Endothelial cell of umbilical vein (primary cell): Measurements from ENCODE around the gene HUWE1. TPM values are rescaled to one million over a fixed set of nuclear protein-coding genes. Genes with fewer than 3 reads are reported as not detected.

Experiments used
- BruUV-seq: library from RNA; stranded (reverse); fragments of 400-500 nt; replicated peaks from 2 replicates; lab custom pipeline; 2021; lab: Mats Ljungman, UMichigan
- CTCF ChIA-PET: fragments of 300-600, 350-600 bp; sonication (Branson Sonifier 250); formaldehyde crosslinking; loops from one replicate; lab custom pipeline; 2021; ENCODE audit warnings: antibody characterized with exemption, inconsistent platforms; lab: Charles Lee
- POLR2A ChIA-PET: fragments of 300-600, 350-600 bp; sonication (Branson Sonifier 250); formaldehyde crosslinking; loops from one replicate; lab custom pipeline; 2021; ENCODE audit warnings: antibody characterized with exemption, inconsistent platforms; lab: Charles Lee
- DNase-seq: peaks from one replicate; pipeline ENCODE4 v3.0.0-alpha.2; 2011; ENCODE audit warnings: low read depth, low spot score
- FAIRE-seq: peaks from 2 replicates; lab custom pipeline; 2011; peaks lifted over from hg19 to GRCh38; lab: Jason Lieb, UNC
- H2AFZ ChIP-seq: 2 replicates; pipeline ENCODE4 v1.6.0; 2012; ENCODE audit warnings: low read depth, low read length, control low read depth, inconsistent platforms
- H3K27ac ChIP-seq: 2 replicates; pipeline ENCODE4 v1.5.1; 2011; ENCODE audit warnings: low read depth, mild to moderate bottlenecking, control low read depth, low read length, moderate library complexity; ENCODE audit not compliant: insufficient read depth
- H3K27me3 ChIP-seq, 2 experiments: 2 replicates each; pipeline versions ENCODE4 v1.6.0 to v1.6.1; 2011; ENCODE audit warnings: low read length in 2 of 2, mixed read lengths in 1 of 2; ENCODE audit not compliant: control insufficient read depth in 2 of 2, insufficient read depth in 2 of 2
- H3K36me3 ChIP-seq, 2 experiments: 2 replicates in 1 of 2; 3 replicates in 1 of 2; pipeline ENCODE4 v1.5.1; 2011; ENCODE audit warnings: low read length in 2 of 2, mild to moderate bottlenecking in 1 of 2, moderate library complexity in 1 of 2; ENCODE audit not compliant: control insufficient read depth in 2 of 2, insufficient read depth in 2 of 2; ENCODE audit errors: extremely low read depth in 1 of 2
- H3K4me1 ChIP-seq: 3 replicates; pipeline ENCODE4 v1.5.1; 2011; ENCODE audit warnings: mild to moderate bottlenecking, low read length; ENCODE audit not compliant: control insufficient read depth, insufficient read depth; ENCODE audit errors: extremely low read depth
- H3K4me2 ChIP-seq: 2 replicates; pipeline ENCODE4 v1.6.1; 2011; ENCODE audit warnings: low read length, control low read depth, mixed read lengths; ENCODE audit not compliant: insufficient read depth
- H3K4me3 ChIP-seq, 3 experiments: fragments of 200-600 bp in 1 of 3; sonication (generic), shearing (Covaris generic) in 1 of 3; replicated peaks in 1 of 3; 2 replicates each; pipeline ENCODE4 v1.5.1; 2011 to 2016; ENCODE audit warnings: control low read depth in 3 of 3, low read length in 3 of 3, mild to moderate bottlenecking in 2 of 3, inconsistent platforms in 1 of 3, low read depth in 1 of 3, moderate library complexity in 1 of 3; ENCODE audit not compliant: insufficient read depth in 1 of 3
- H3K79me2 ChIP-seq: 2 replicates; pipeline ENCODE4 v1.6.0; 2012; ENCODE audit warnings: low read length, inconsistent platforms; ENCODE audit not compliant: control insufficient read depth, insufficient read depth
- H3K9ac ChIP-seq: replicated peaks from 2 replicates; pipeline ENCODE3; 2011; ENCODE audit warnings: low read length, control low read depth; ENCODE audit not compliant: insufficient read depth; ENCODE audit errors: extremely low read depth
- H3K9me1 ChIP-seq: replicated peaks from 3 replicates; pipeline ENCODE4 v1.6.0; 2011; ENCODE audit warnings: mild to moderate bottlenecking, low read length; ENCODE audit not compliant: control insufficient read depth, insufficient read depth; ENCODE audit errors: extremely low read depth
- H3K9me3 ChIP-seq: replicated peaks from 2 replicates; pipeline ENCODE4 v1.5.1; 2012; ENCODE audit warnings: low read length, inconsistent platforms; ENCODE audit not compliant: control insufficient read depth, insufficient read depth
- H4K20me1 ChIP-seq: replicated peaks from 2 replicates; pipeline ENCODE3; 2011; ENCODE audit warnings: mild to moderate bottlenecking, low read length; ENCODE audit not compliant: control insufficient read depth, insufficient read depth; ENCODE audit errors: extremely low read depth
- EZH2 ChIP-seq: IDR thresholded peaks from 2 replicates; pipeline ENCODE4 v1.6.1; 2012; ENCODE audit warnings: borderline replicate concordance, low read depth, mild to moderate bottlenecking, moderate library complexity, low read length, inconsistent platforms; ENCODE audit not compliant: severe bottlenecking
- FOS ChIP-seq: IDR thresholded peaks from 2 replicates; pipeline ENCODE4 v1.6.1; 2011; ENCODE audit warnings: mild to moderate bottlenecking, low read length, moderate library complexity, borderline replicate concordance; ENCODE audit not compliant: insufficient read depth
- GATA2 ChIP-seq: IDR thresholded peaks from 2 replicates; pipeline ENCODE4 v1.7.0; 2011; ENCODE audit warnings: low read depth, mild to moderate bottlenecking, moderate library complexity, mixed read lengths, low read length; ENCODE audit not compliant: insufficient read length, insufficient read depth
- JUN ChIP-seq: IDR thresholded peaks from 2 replicates; pipeline ENCODE4 v1.6.1; 2011; ENCODE audit warnings: borderline replicate concordance, low read depth; ENCODE audit not compliant: insufficient read length, insufficient read depth
- MYC ChIP-seq: IDR thresholded peaks from one replicate; pipeline ENCODE4 v1.6.1; 2011; ENCODE audit warnings: mild to moderate bottlenecking, low read depth, low read length
- POLR2A ChIP-seq: IDR thresholded peaks from 2 replicates; pipeline ENCODE4 v1.6.1; 2012; ENCODE audit warnings: low read depth, mild to moderate bottlenecking, control low read depth, low read length
- POLR2AphosphoS5 ChIP-seq: IDR thresholded peaks from 2 replicates; pipeline ENCODE4 v1.6.1; 2012; ENCODE audit warnings: low read depth, mild to moderate bottlenecking, control low read depth, low read length, moderate library complexity; ENCODE audit not compliant: insufficient read depth
- dilution Hi-C: fragments of 300-500 bp; cut with MboI; formaldehyde crosslinking; loops from one replicate; pipeline ENCODE4 v1.15.0; 2019; ENCODE audit warnings: low sequenced_read_pairs; ENCODE audit not compliant: extremely low pct_ligation_motif_present
- intact Hi-C: fragments of 100-400 bp; cut with micrococcal nuclease; formaldehyde crosslinking; loops from one replicate; pipeline ENCODE4 v1.10.0; 2022
- polyA plus RNA-seq, 4 experiments: library from polyadenylated mRNA; depleted of rRNA in 3 of 4; stranded (reverse) in 3 of 4; unstranded in 1 of 4; fragments of >200 nt; gene quantifications; 2 replicates each; pipeline versions ENCODE4 v1.2.1 to v1.2.3, GENCODE V29; 2011 to 2012; ENCODE audit warnings: missing spikeins in 1 of 4
- total RNA-seq: library from RNA; stranded (reverse); gene quantifications from 2 replicates; pipeline ENCODE4 v1.2.3, GENCODE V29; 2021
- TF ChIP-seq, protein P1 (sequence below), 2 donors: IDR thresholded peaks; 1 replicate in 1 of 2; 2 replicates in 1 of 2; pipeline ENCODE4 v1.5.1; 2011; ENCODE audit warnings: low read length in 2 of 2, mild to moderate bottlenecking in 2 of 2, moderate library complexity in 2 of 2, control low read depth in 1 of 2, inconsistent platforms in 1 of 2, low read depth in 1 of 2; ENCODE audit not compliant: insufficient read depth in 1 of 2; ENCODE audit errors: extremely low read depth in 1 of 2
- TF ChIP-seq, protein P2 (sequence below): IDR thresholded peaks from 2 replicates; pipeline ENCODE4 v1.6.1; 2011; ENCODE audit not compliant: insufficient read depth, insufficient read length

HUWE1 gene
- total and polyA plus RNA-seq, 2 donors (not counting 3 experiments of a cell fraction or from before 2014, with no cell fraction given) = 66.6 to 210 TPM

DNA sequence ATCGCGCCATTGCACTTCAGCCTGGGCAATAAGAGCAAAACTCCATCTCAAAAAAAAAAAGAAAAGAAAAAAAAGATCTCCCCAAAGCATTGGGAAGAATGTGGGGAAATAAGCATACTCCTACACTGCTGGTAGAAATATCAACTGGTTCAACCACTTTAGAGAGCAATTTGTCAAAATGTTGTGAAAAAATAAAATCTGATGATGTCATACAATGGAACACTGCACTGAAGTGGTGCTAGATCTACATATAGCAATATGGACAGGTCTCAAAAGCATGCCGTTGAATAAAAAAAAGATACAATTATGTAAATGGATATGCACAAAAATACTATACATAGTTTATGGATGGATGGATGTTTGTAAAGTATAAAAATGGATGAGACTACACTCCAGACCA, 18.3 kb upstream of the HUWE1 start:
- Histone ChIP-seq H4K20me1 (no peaks in the 10 kb centered on the region), H3K4me1 (no peaks in the 10 kb centered on the region), H3K27me3 (no peaks in the 10 kb centered on the region), H3K4me3 (no peak overlapping the region), H3K36me3 (no peaks in the 10 kb centered on the region), H3K79me2 (no peaks in the 10 kb centered on the region), H3K9me1 (no peaks in the 10 kb centered on the region), H3K9ac (no peak overlapping the region), H3K27ac (no peak overlapping the region), H2AFZ (no peak overlapping the region), H3K9me3 (no peaks in the 10 kb centered on the region), H3K4me2 (no peak overlapping the region)
- intact Hi-C loops (no loop called here), dilution Hi-C loops (no loop called here)
- TF ChIP-seq GATA2 (no peak), EZH2 (no peak), JUN (no peak), POLR2AphosphoS5 (no peak), POLR2A (no peak), FOS (no peak), MYC (no peak)
- TF ChIP-seq, protein P1, sequence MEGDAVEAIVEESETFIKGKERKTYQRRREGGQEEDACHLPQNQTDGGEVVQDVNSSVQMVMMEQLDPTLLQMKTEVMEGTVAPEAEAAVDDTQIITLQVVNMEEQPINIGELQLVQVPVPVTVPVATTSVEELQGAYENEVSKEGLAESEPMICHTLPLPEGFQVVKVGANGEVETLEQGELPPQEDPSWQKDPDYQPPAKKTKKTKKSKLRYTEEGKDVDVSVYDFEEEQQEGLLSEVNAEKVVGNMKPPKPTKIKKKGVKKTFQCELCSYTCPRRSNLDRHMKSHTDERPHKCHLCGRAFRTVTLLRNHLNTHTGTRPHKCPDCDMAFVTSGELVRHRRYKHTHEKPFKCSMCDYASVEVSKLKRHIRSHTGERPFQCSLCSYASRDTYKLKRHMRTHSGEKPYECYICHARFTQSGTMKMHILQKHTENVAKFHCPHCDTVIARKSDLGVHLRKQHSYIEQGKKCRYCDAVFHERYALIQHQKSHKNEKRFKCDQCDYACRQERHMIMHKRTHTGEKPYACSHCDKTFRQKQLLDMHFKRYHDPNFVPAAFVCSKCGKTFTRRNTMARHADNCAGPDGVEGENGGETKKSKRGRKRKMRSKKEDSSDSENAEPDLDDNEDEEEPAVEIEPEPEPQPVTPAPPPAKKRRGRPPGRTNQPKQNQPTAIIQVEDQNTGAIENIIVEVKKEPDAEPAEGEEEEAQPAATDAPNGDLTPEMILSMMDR (IDR thresholded peaks at IDR 0.05; ENCODE audit: extremely low read depth in 1 of 2, insufficient read depth in 1 of 2, low read depth in 1 of 2, low read length in 2 of 2) = no peak
- TF ChIP-seq, protein P2, sequence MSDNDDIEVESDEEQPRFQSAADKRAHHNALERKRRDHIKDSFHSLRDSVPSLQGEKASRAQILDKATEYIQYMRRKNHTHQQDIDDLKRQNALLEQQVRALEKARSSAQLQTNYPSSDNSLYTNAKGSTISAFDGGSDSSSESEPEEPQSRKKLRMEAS = no peak
- CTCF ChIA-PET = no interaction called here
- FAIRE-seq = no peak
- no peak for DNase-seq
- POLR2A ChIA-PET = no interaction called here
- no TSS peak for BruUV-seq
